ENCODE results near the gene NR6A1. TPM values are rescaled to one million over a fixed set of nuclear protein-coding genes. Genes with fewer than 3 reads are reported as not detected.

NR6A1 gene
- total RNA-seq, 1 experiment from 2014 or later: 2.5 TPM

GRCh38 chr9:124696101-124696500 lies 75.0 kb downstream of the NR6A1 start:
- no peaks in the 10 kb centered on the region for H3K36me3 ChIP-seq
- no peak overlapping the region for H3K4me3 ChIP-seq
- H3K27me3 ChIP-seq: no peaks in the 10 kb centered on the region
- no peak for DNase-seq
- no peaks in the 10 kb centered on the region for H3K9me3 ChIP-seq

DNA sequence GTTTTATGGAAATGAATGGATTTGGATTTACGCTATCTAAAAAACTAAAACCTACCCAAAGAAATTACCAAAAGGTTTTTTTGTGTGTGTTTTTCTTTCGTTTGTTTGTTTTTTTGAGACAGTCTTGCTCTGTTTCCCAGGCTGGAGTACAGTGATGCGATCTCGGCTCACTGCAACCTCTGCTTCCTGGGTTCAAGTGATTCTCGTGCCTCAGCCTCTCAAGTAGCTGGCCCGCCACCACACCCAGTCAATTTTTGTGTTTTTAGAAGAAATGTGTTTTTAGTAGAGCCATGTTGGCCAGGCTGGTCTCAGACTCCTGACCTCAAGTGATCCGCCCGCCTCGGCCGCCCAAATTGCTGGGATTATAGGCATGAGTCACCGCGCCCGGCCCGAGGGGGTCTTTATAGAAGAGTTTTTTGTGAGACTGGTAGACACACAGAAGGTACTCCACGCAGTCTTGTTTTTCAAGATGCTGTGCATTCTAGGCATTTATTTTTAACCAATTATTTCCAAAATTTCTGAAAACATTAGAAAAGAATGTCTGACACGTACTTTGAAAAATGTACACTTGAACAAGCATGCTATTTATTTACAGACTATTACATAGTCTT lies 75.7 kb downstream of the NR6A1 start:
- DNase-seq: peak; percentile 84
- Histone ChIP-seq H3K36me3 (no peaks in the 10 kb centered on the region), H3K4me3 (no peak overlapping the region), H3K9me3 (no peaks in the 10 kb centered on the region), H3K27me3 (no peaks in the 10 kb centered on the region)

DNA sequence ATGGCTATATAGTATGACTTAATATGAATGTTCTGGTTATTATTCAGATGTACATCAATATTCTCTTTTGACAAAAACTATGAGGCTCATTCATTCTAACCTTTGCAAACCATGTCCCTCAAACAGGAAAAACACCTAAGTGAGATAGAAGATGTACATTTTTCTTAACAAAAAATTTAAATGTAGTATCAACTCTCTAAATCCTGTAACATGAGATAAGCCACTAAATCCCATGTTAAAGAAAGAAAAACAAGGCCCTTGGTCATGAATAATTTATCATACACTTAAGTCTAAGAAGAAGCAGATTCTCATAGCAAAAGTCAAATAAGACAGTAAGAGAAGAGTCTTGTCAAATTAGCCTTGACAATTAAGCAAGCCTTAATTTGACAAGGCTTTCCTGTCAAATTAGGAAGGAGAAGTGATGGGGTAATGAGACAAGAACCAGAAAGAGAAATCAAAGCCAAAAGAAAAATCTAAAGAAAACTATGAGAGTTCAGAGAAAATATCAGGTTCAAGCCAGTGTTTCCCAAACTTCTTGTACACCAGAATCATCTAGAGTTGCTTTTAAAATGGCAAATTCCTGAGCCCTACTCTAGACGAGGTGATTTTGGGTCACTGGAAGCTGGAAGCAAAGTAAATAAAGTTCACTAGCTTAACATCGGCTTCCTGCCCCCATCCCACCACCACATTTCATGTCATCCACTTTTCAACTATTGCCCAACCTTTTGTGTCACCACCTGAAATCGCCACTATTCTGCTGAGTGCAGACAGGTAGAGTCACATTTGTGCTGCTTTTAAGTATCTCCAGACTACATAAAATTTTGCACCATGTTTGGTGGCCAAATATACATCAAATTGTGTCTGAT lies 76.5 kb downstream of the NR6A1 start:
- H3K9me3 ChIP-seq: no peaks in the 10 kb centered on the region
- H3K4me3 ChIP-seq: no peak overlapping the region
- no peaks in the 10 kb centered on the region for H3K36me3 ChIP-seq
- H3K27me3 ChIP-seq: no peaks in the 10 kb centered on the region
- no peak for DNase-seq

- H3K27me3 ChIP-seq: no peaks in the 10 kb centered on the region
- DNase-seq: no peak
- H3K36me3 ChIP-seq: no peaks in the 10 kb centered on the region
Observed at GRCh38 chr9:124693403-124693802, 77.7 kb downstream of the NR6A1 start.

GRCh38 chr9:124688238-124688904 lies 82.7 kb downstream of the NR6A1 start:
- no peaks in the 10 kb centered on the region for H3K27me3 ChIP-seq
- no peak overlapping the region for H3K4me3 ChIP-seq
- DNase-seq: no peak
- H3K9me3 ChIP-seq: no peaks in the 10 kb centered on the region
- no peaks in the 10 kb centered on the region for H3K36me3 ChIP-seq

More at GRCh38 chr9:124693403-124693802, 77.7 kb downstream of the NR6A1 start:
- Histone ChIP-seq H3K4me3 (no peak overlapping the region), H3K9me3 (no peaks in the 10 kb centered on the region)

DNA sequence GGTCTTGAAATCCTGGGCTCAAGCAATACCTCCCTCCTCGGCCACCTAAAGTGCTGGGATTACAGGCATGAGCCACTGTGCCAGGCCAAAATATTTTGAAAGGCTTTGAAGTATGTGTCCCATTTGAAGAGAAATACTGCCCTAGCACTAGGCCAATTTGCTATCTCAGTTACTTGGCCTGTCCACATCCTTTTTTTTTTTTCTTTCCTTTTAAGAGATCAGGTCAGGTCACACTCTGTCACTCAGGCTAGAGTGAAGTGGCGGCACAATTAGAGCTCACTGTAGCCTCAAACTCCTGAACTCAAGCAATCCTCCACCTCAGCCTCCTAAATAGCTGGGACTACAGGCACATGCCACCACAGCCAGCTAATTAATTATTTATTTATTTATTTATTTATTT lies 84.2 kb downstream of the NR6A1 start:
- Histone ChIP-seq H3K9me3 (no peaks in the 10 kb centered on the region), H3K36me3 (no peaks in the 10 kb centered on the region), H3K27me3 (no peaks in the 10 kb centered on the region), H3K4me3 (no peak overlapping the region)
- DNase-seq: no peak

- no peak overlapping the region for H3K4me3 ChIP-seq
- no peaks in the 10 kb centered on the region for H3K36me3 ChIP-seq
- no peaks in the 10 kb centered on the region for H3K27me3 ChIP-seq
- no peaks in the 10 kb centered on the region for H3K9me3 ChIP-seq
- DNase-seq: no peak
Observed at GRCh38 chr9:124685217-124685616, 85.9 kb downstream of the NR6A1 start.

DNA sequence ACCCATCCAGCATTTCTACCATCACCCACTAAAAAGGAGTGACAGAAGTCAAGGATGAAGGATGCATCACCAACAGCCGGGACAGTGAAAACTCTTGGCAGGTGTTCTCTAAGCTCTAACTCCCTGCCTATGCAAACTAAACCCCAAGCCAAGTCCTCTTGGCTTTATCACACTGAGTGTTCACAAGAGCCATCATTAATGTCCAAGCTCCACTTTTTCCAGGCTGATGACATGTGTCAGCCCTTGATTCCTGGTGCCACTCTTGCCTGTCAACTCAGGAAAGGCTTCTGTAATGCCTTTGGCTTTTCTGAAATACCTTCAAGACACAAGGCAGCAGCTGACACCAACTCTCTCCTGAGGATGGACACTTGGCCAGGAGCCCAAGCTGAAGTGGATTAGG lies 86.9 kb downstream of the NR6A1 start:
- Histone ChIP-seq H3K9me3 (no peaks in the 10 kb centered on the region), H3K27me3 (no peaks in the 10 kb centered on the region), H3K36me3 (no peaks in the 10 kb centered on the region), H3K4me3 (no peak overlapping the region)
- DNase-seq: no peak

DNA sequence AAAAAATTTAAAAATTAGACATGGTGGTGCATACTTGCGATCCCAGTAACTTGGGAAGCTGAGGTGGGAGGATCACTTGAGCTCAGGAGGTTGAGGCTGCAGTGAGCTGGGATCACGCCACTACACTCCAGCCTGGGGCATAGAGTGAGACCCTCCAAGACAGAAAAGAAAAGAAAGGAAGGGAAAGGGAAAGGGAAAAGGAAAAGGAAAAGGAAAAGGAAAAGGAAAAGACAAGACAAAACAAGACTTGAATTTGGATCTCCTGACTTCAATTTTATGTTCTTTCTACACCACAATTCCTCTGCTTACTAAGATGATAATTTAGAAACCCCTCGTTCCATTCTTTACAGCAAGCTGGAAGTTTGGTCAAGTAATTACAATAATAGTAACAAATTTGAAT lies 88.1 kb downstream of the NR6A1 start:
- H3K9me3 ChIP-seq: no peaks in the 10 kb centered on the region
- H3K27me3 ChIP-seq: no peaks in the 10 kb centered on the region
- DNase-seq: no peak
- no peaks in the 10 kb centered on the region for H3K36me3 ChIP-seq
- H3K4me3 ChIP-seq: no peak overlapping the region

GRCh38 chr9:124680714-124681390 lies 90.3 kb downstream of the NR6A1 start:
- Histone ChIP-seq H3K9me3 (no peaks in the 10 kb centered on the region), H3K36me3 (no peaks in the 10 kb centered on the region)

DNA sequence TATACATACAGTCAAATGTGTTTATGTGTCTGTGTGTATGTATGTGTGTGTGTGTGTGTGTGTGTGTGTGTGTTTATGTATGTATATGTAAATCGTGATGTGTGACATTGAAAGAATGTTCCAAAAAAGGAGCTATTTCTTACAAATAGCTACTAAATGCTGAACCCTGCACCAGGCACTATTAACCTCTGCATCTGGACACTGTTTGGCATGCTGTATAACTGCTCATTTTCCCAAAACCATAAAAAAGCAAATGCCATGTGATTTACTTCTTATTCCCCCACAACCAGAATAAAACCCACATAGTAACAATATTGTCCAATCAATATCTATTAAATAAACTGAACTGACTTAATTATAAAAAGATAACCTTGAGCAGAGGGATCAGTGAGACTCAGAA lies 91.1 kb downstream of the NR6A1 start:
- H3K36me3 ChIP-seq: peaks cover 3% of the 10 kb centered on the region; the same call in 1 of the 2 replicates
- DNase-seq: no peak
- no peaks in the 10 kb centered on the region for H3K27me3 ChIP-seq
- H3K9me3 ChIP-seq: no peaks in the 10 kb centered on the region
- no peak overlapping the region for H3K4me3 ChIP-seq

More at GRCh38 chr9:124680714-124681390, 90.3 kb downstream of the NR6A1 start:
- Histone ChIP-seq H3K27me3 (no peaks in the 10 kb centered on the region), H3K4me3 (no peak overlapping the region)
- DNase-seq: no peak

DNA sequence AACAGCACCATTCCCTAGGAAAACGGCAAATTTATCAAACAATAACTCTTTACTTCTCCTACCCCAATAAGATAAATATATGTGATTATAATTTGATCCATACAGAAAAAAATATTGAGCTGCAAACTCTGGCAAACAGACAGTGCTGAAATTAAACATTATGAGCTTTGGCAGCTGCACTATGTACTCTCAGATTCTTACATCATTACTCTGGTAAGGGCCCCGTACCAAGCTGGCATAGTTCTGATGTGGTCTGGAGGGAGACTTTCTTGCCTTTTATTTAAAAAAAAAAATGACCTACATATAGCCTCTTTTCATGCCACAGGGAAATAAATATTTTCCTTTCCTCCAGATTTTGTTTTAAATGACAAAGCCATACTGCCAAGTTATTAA lies 95.0 kb downstream of the NR6A1 start:
- Histone ChIP-seq H3K4me3 (no peak overlapping the region), H3K36me3 (peaks cover 14% of the 10 kb centered on the region), H3K9me3 (no peaks in the 10 kb centered on the region; the same call in 1 of the 2 replicates), H3K27me3 (no peaks in the 10 kb centered on the region)
- DNase-seq: peak; percentile 66

DNA sequence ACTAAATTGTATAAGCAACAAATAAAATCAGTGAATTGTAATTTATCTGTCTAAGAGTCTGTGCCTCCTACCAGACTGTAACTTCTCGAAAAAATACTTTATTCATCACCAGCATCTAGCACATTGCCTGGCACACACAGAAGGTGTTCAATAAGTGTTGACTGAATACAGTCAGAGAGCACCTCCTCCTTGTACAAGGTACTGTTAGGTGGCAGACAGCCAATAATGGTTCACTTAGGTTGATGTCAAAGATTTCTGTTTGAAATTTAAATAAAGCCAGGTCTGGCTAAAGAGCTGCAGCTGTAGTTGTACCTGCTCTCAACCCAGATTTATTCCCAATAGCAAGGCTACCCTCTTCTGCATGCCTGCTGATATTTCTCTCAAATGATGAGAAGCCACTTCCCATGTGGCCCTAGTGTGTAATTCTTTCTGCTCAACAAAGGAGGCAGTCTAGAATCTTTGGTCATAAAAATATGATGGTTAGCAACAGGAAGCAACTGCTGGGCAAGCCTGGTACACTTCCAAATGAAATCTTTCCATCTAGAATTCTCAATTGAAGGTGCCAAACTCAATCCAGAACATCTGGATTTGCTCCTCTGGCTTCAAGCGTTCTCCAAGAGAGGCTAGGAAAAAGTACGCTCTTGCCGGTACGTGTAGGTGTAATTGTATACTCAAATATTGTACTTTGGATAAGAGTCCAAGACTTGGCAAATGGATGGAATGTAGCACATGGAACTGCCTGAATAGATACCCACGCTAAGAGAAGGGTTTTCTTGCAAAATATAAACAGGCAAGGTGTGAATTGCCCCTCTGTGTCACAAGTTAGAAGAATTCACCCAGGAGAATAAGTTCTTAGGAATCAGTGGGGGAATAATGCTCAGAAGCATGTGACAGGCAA lies 95.6 kb downstream of the NR6A1 start:
- H3K27me3 ChIP-seq: no peaks in the 10 kb centered on the region
- peak; percentile 7 for DNase-seq

GRCh38 chr9:124674651-124675050 lies 96.5 kb downstream of the NR6A1 start:
- no peak overlapping the region for H3K4me3 ChIP-seq
- peaks cover 14% of the 10 kb centered on the region for H3K36me3 ChIP-seq
- H3K9me3 ChIP-seq: no peaks in the 10 kb centered on the region; the same call in 1 of the 2 replicates

More for the DNA sequence above, 95.6 kb downstream of the NR6A1 start:
- Histone ChIP-seq H3K9me3 (no peaks in the 10 kb centered on the region; the same call in 1 of the 2 replicates), H3K4me3 (no peak overlapping the region), H3K36me3 (peaks cover 14% of the 10 kb centered on the region)

GRCh38 chr9:124673063-124673462 lies 98.0 kb downstream of the NR6A1 start:
- no peaks in the 10 kb centered on the region; the same call in 1 of the 2 replicates for H3K9me3 ChIP-seq
- H3K36me3 ChIP-seq: peaks cover 14% of the 10 kb centered on the region
- no peak for DNase-seq
- no peak overlapping the region for H3K4me3 ChIP-seq
- no peaks in the 10 kb centered on the region for H3K27me3 ChIP-seq

More at GRCh38 chr9:124674651-124675050, 96.5 kb downstream of the NR6A1 start:
- no peak for DNase-seq
- H3K27me3 ChIP-seq: no peaks in the 10 kb centered on the region

DNA sequence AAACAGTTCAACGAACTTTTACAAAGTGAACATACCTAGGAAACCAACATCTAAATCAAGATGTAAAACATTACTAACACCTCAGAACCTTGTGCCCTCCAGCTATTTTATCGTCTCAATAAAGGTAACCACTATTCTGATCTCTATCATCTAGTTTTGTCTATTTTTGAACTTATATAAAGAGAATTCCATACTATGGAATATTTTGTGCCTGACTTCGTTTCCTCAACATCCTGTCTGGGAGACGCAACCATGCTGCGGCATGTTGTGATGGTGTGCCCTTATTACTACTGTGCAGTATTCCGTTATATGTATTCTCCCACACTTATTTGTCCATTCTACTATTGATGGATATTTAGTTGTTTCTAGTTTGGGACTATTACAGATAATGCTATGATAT lies 99.2 kb downstream of the NR6A1 start:
- no peak for DNase-seq
- no peaks in the 10 kb centered on the region; the same call in 1 of the 2 replicates for H3K9me3 ChIP-seq
- H3K4me3 ChIP-seq: no peak overlapping the region
- peaks cover 14% of the 10 kb centered on the region for H3K36me3 ChIP-seq
- H3K27me3 ChIP-seq: no peaks in the 10 kb centered on the region

Measured in MG63 (cell line).